A549 treated with GW870086 at 1 μM for 4 hours (cell line): ENCODE results near the gene SERTAD1. TPM values are rescaled to one million over a fixed set of nuclear protein-coding genes. Genes with fewer than 3 reads are reported as not detected.

ENCODE experiments used
- total RNA-seq: library from RNA; stranded (reverse); fragments of 200-300 nt; extraction: Qiagen RNA extraction; gene quantifications from 5 replicates; pipeline ENCODE4 v1.2.3, GENCODE V29; 2022; ENCODE audit warnings: low read depth

Gene SERTAD1, protein sequence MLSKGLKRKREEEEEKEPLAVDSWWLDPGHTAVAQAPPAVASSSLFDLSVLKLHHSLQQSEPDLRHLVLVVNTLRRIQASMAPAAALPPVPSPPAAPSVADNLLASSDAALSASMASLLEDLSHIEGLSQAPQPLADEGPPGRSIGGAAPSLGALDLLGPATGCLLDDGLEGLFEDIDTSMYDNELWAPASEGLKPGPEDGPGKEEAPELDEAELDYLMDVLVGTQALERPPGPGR
- 23.8 to 40.8 TPM (median 30.8 TPM) in 5 replicates for total RNA-seq

DNA sequence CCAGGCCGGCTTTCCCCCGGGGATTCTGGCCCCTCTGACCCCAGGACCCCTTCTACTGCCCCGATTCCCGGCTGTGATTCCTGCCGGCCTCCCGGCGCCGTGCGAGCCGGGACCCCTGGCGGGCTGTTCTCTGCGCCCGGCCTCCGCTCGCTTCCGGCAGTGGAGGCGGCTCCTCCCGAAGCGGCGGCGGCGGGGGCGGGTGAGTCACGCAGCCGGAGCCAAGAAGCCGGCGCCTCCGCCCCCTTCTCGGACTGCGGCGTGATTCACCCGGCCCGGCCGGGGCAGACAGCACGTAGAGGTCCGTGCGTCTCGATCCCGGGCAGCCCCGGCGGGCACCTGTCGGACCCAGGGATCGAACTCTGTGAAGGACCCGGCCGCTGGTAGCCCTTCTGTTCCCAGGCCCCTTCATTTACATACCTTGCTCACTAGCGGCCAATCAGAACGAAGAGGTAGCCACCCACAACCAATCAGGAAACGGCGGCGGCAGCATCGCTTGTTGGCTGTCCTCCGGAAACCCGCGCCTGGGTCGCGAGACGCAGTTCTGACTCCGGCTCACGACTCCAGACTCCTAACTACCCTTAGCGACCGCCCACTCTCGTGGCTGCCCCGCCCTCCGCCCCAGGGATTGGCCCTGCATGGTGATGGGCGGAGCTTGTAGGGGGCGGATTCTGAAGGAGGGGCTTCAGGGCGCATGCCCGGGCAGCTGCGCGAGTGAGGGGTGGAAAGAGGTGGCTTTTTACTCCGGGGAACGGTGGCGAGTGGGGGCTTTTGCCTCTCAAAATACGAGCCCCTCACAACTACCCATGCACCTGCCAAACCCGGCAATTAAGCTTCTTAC, at the start of gene SERTAD1:
Gene SERTAD1, minus strand, starts transcription at position 543 of the 838 bp plus-strand sequence. CDS start 2,446 bp downstream, outside the sequence.

DNA sequence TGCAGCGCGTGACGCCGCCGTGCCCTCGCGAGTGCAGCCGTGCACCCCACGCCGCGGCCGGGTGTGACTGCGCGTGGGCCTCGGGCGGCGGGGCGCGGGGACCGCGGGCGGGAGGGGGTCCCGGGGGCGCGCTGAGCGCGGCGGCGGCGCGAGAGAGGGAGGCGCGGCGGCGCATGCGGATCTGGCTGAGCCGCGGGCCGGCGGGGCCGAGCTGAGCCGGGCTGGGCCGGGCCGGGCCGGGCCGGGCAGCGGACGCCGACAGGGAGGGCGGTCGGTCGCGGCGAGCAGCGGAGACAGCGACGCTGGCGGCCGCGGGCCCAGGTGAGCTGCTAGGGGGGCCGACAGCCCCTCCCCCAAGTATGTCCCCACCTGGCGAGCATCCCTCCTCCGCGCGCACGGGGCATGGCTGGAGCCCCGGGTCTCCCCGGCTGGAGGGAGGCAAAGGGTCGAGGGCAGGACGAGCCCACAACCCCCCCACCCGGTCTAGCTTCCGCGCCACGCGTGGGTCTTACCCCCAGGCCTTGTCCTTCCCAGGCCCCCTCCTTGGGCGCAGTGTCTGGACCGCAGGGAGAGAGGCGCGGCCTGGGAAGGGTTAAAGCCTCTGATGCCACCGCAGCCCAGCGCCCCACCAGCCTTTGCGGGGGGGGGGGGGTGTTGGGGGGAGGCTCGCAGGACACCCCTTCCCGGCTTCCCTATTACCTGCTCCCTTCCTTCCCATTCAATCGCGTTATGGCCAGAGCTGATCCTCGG, 41.4 kb upstream of the SERTAD1 start, which contains the start of gene SPTBN4:
Gene SPTBN4, plus strand, starts transcription at position 17 of the 750 bp plus-strand sequence. CDS start 5,621 bp downstream, outside the sequence.

DNA sequence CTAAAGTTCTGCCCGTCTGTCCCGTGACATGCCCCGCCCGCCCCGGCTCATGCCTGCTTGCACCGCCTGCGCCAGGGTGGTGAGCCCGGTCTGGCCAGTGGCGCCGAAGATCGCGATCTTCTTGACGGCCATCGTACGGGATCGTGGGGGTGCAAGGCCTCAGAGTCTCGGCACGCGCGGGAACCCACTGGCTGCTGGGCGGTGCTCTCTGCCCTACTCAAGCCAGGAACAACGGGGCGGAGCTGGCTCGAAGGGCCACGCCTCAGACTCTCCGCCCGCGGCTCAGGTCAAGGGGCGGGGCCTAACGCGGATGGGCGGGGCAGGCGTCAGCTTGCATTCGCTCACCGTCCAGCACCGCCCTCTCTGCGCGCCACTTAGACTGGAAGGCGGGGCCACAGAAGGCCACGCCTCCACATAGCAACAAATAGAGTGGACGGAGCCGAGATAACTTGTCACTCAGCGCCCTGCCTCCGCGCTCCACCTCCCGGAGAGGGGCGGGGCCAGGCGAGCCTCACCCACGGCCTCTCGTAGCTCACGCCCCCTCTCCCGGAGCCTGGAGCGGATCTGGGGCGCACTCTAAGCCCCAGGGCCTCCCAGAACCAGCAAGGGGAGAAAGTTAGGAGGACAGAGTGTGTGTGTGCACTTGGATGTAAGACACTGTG, 39.9 kb upstream of the SERTAD1 start, which contains the start of gene BLVRB:
Gene BLVRB, minus strand, starts transcription at position 189 of the 662 bp plus-strand sequence. Its CDS starts 57 bp downstream, at position 132.

DNA sequence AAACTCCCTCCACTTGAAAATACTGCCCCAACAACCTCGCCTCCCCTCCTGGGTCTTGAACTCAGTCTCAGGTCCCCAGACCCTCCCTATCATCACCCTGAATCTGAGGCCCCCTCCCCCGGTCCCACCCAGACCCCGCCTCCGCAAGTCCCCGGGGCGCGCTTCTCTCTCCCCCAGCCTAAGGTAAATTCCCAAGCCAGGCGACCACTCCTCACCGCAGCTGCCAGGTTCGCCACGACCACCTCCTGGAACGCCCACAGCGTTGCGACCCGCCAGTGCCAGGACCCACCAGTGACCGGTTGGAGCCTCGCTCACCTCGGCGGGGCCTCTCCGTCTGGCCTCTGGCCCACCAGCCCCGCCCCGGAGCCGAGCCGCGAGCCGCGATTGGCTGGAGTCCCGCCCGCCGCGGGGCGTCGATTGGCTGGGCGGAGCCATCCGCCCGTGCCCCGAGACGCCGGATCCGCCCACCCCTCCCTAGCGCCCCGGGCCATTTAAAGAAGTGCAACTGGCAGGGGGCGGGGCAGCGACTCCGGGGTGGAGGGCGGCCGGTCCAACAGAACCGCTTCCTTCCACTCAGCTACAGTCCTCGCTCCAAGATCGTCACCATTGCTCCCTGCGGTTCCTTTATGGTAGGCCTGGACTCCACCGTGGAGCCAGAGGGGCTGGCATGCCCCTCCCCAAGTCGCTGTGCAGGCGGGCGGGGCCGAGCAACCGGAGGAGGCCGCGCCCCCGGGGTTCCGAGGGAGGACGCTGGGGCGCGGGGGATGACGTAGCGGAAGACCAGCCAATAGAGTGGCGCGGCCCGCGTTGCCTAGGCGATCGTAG, 18.4 kb upstream of the SERTAD1 start, which contains the start of gene SERTAD3:
Gene SERTAD3, minus strand, starts transcription at position 336 of the 825 bp plus-strand sequence. CDS start 2,255 bp downstream, outside the sequence.

DNA sequence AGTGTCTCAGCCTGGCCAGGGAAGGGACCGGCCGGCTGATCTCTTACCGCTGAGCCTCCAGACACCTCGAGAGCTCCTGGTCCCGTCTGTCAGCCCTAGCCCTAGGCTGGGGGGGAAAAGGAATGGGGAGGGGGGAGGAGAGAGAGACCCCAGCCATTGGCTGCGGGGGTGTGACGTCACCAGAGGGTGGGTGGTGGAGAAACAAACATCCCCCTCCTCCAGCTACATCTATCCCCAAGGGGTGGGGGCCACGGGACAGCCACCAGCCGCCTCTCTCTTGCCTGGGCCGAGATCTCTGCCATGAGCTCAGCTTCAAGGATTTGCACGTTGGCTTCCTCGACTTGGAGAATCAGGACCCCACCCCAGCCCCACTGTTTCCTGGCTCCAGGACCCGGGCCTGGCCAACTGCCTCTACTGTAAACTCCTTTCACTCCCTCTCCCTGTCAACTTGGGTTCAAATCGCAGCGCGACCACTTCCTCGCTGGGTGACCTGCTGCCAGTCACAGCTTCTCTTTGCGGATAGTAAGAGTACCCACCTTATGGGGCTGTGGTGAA, 12.4 kb downstream of the SERTAD1 start, which contains the start of gene PRX:
Gene PRX, minus strand, starts transcription at position 88 of the 555 bp plus-strand sequence. CDS start 5,446 bp downstream, outside the sequence.

DNA sequence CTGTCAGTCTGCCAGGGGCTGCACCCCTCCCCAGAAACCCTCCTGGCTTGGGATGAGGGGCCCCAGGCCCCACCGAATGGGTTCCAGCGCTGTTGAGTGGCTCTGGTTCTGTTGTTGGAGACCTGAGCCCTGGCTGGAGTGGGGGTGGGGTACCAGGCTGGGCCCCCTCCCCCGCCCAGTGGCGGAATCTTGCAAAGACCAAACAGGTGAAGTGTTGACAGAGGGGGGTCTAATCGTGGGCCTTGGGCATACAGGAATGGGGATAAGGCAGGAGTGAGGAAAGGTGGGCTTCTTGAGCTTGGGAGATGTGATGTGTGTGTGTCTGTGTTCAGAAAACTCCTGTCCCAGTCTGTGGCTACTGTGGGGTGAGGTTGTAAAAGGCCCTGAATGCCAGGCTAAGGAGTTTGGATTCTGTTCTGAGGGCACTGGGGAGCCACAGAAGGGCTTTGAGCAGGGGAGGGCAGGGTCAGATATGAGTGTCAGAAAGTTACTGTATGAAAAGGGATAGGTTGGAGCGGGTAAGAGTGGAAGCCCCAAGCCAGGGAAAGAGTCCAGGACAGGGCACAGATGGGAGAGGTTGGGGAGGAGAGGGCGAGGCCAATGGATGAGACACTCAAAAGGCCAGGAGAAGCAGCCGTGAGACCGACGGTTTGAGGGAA, 35.6 kb downstream of the SERTAD1 start, which contains the start of gene HIPK4:
Gene HIPK4, minus strand, starts transcription at position 98 of the 659 bp plus-strand sequence. CDS start 279 bp downstream, outside the sequence.

Other genes starting within 250 kb of the SERTAD1 start
- gene MAP3K10, start 234.6 kb downstream of the SERTAD1 start, total RNA-seq, result 13.0 to 17.0 TPM (median 16.0 TPM) in 5 replicates
- 0.29 to 0.62 TPM (median 0.48 TPM) in 5 replicates for gene TTC9B, start 207.6 kb downstream of the SERTAD1 start, total RNA-seq
- 0.13 to 0.23 TPM (median 0.20 TPM) in 4 of 5 replicates, not detected in the other for gene CCNP, start 199.3 kb downstream of the SERTAD1 start, total RNA-seq
- 113 to 197 TPM (median 176 TPM) in 5 replicates for gene AKT2, start 140.6 kb downstream of the SERTAD1 start, total RNA-seq
- gene C19orf47, start 77.6 kb downstream of the SERTAD1 start, total RNA-seq, result 22.8 to 30.8 TPM (median 28.8 TPM) in 5 replicates
- gene PLD3, start 77.3 kb downstream of the SERTAD1 start, total RNA-seq, result 248 to 259 TPM (median 253 TPM) in 5 replicates
- 0.07 to 0.30 TPM (median 0.24 TPM) in 5 replicates for gene HIPK4, start 35.8 kb downstream of the SERTAD1 start, total RNA-seq
- 1.2 to 1.4 TPM (median 1.3 TPM) in 5 replicates for gene PRX, start 12.6 kb downstream of the SERTAD1 start, total RNA-seq
- 35.9 to 49.7 TPM (median 45.5 TPM) in 5 replicates for gene SERTAD3, start 18.3 kb upstream of the SERTAD1 start, total RNA-seq
- 262 to 364 TPM (median 307 TPM) in 5 replicates for gene BLVRB, start 39.8 kb upstream of the SERTAD1 start, total RNA-seq
- 0.52 to 0.77 TPM (median 0.65 TPM) in 5 replicates for gene SPTBN4, start 41.0 kb upstream of the SERTAD1 start, total RNA-seq
- 102 to 140 TPM (median 128 TPM) in 5 replicates for gene SHKBP1, start 150.9 kb upstream of the SERTAD1 start, total RNA-seq
- gene LTBP4, start 175.4 kb upstream of the SERTAD1 start, total RNA-seq, result 39.9 to 56.8 TPM (median 50.4 TPM) in 5 replicates